Muscle layer of colon (tissue), 2 donors: ENCODE results near the gene GIMAP4.

Experiments
- H3K27ac ChIP-seq: one replicate; pipeline ENCODE4 v1.7.0; 2013; ENCODE audit warnings: low read depth, mild to moderate bottlenecking, low read length, moderate library complexity
- H3K27me3 ChIP-seq, 2 donors: one replicate each; pipeline ENCODE4 v1.7.0; 2013; ENCODE audit warnings: low read length in 2 of 2, mild to moderate bottlenecking in 2 of 2; ENCODE audit not compliant: insufficient read depth in 2 of 2, control insufficient read depth in 1 of 2
- H3K36me3 ChIP-seq: one replicate; pipeline ENCODE4 v1.7.0; 2013; ENCODE audit warnings: mild to moderate bottlenecking, low read length; ENCODE audit not compliant: insufficient read depth
- H3K4me1 ChIP-seq: one replicate; pipeline ENCODE4 v1.7.0; 2013; ENCODE audit warnings: mild to moderate bottlenecking, low read length; ENCODE audit not compliant: insufficient read depth
- H3K4me3 ChIP-seq, 2 donors: one replicate each; pipeline ENCODE4 v1.7.0; 2013; ENCODE audit warnings: low read length in 2 of 2, low read depth in 1 of 2, mild to moderate bottlenecking in 1 of 2, moderate library complexity in 1 of 2
- H3K9ac ChIP-seq: one replicate; pipeline ENCODE4 v1.7.0; 2013; ENCODE audit warnings: low read length
- H3K9me3 ChIP-seq: one replicate; pipeline ENCODE4 v1.7.0; 2013; ENCODE audit warnings: mild to moderate bottlenecking, low read length
- donor health status: abdominal sarcoma.
- donor health status: Adenocarcinoma of cecum.

Gene GIMAP4

DNA sequence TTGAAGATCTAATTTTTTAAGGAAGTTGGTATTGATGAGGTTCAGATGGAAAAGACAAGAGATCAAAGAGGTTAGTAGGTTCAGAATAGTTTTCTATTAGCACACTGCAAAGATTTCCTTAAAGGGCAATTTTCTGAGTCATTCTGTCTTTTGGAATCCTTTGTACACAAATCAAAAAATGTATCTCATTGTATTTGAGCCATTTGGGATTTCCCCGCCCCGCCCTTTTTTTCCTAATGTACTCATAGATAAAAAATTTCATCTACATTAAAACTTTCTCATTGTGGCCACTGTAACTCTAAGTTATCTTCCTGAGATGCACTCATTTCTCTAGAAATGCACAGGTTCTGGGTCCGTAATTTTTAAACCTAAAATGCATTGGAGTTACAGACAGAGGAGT, 52.9 kb downstream of the GIMAP4 start:
- Histone ChIP-seq H3K4me1 (no peaks in the 10 kb centered on the region), H3K36me3 (no peaks in the 10 kb centered on the region), H3K4me3 (no peak overlapping the region), H3K27ac (no peak overlapping the region), H3K9me3 (no peaks in the 10 kb centered on the region), H3K9ac (no peak overlapping the region), H3K27me3 (no peaks in the 10 kb centered on the region)

GRCh38 chr7:150620617-150621371, 53.6 kb downstream of the GIMAP4 start:
- Histone ChIP-seq H3K27ac (no peak overlapping the region), H3K4me3 (no peak overlapping the region), H3K36me3 (no peaks in the 10 kb centered on the region), H3K9ac (no peak overlapping the region), H3K27me3 (no peaks in the 10 kb centered on the region), H3K9me3 (no peaks in the 10 kb centered on the region), H3K4me1 (no peaks in the 10 kb centered on the region)

- no peaks in the 10 kb centered on the region for H3K27me3 ChIP-seq
- no peaks in the 10 kb centered on the region for H3K4me1 ChIP-seq
- H3K4me3 ChIP-seq: no peak overlapping the region
- no peak overlapping the region for H3K9ac ChIP-seq
- no peak overlapping the region for H3K27ac ChIP-seq
- H3K9me3 ChIP-seq: no peaks in the 10 kb centered on the region
- H3K36me3 ChIP-seq: no peaks in the 10 kb centered on the region
Observed at GRCh38 chr7:150621376-150621775, 54.2 kb downstream of the GIMAP4 start.
